Heart left ventricle (tissue), 16 donors: ENCODE measurements around the gene SOX18. TPM values are rescaled to one million over a fixed set of nuclear protein-coding genes. Genes with fewer than 3 reads are reported as not detected.

Experiments
- ATAC-seq, 4 donors: fragments of 200-7000 bp; cut with Tn5 transposase; one replicate each; pipeline ENCODE4 v1.9.1; 2020 to 2022; ENCODE audit warnings: moderate library complexity in 4 of 4, mild to moderate bottlenecking in 3 of 4, moderate number of reproducible peaks in 1 of 4
- DNase-seq, 5 donors: peaks; one replicate each; pipeline ENCODE4 v3.0.0-alpha.2; 2020
- H3K27ac ChIP-seq, 12 donors: fragments of 200-600 bp; sonication (generic) in 4 of 12; one replicate each; pipeline versions ENCODE4 v1.5.0 to v1.8.0; 2016 to 2022; ENCODE audit warnings: mild to moderate bottlenecking in 2 of 12
- H3K27me3 ChIP-seq, 9 donors: fragments of 200-600 bp; sonication (generic) in 2 of 9; one replicate each; pipeline versions ENCODE4 v1.5.1 to v1.8.0; 2016 to 2022; ENCODE audit warnings: mild to moderate bottlenecking in 3 of 9
- H3K36me3 ChIP-seq, 9 donors: fragments of 200-600 bp; sonication (generic) in 2 of 9; one replicate each; pipeline versions ENCODE4 v1.5.0 to v1.8.0; 2018 to 2022; ENCODE audit warnings: mild to moderate bottlenecking in 2 of 9
- H3K4me1 ChIP-seq, 12 donors: fragments of 200-600 bp; sonication (generic) in 4 of 12; one replicate each; pipeline versions ENCODE4 v1.5.0 to v1.8.0; 2016 to 2022; ENCODE audit warnings: mild to moderate bottlenecking in 3 of 12
- H3K4me3 ChIP-seq, 12 donors: fragments of 200-600 bp; sonication (generic) in 4 of 12; one replicate each; pipeline versions ENCODE4 v1.5.0 to v1.8.0; 2017 to 2022; ENCODE audit warnings: mild to moderate bottlenecking in 9 of 12, moderate library complexity in 4 of 12
- H3K9me3 ChIP-seq, 12 donors: fragments of 200-600 bp; sonication (generic) in 4 of 12; one replicate each; pipeline versions ENCODE4 v1.5.0 to v1.8.0; 2016 to 2022; ENCODE audit warnings: mild to moderate bottlenecking in 1 of 12
- CTCF ChIP-seq, 12 donors: fragments of 200-600 bp; sonication (generic) in 4 of 12; IDR thresholded peaks; one replicate each; pipeline versions ENCODE4 v1.5.0 to v1.8.0; 2018 to 2022; ENCODE audit warnings: antibody characterized with exemption in 12 of 12, mild to moderate bottlenecking in 5 of 12
- POLR2A ChIP-seq, 2 donors: fragments of 450-650 bp; IDR thresholded peaks; one replicate each; pipeline ENCODE4 v1.6.1; 2017; ENCODE audit warnings: antibody characterized with exemption in 2 of 2, mild to moderate bottlenecking in 2 of 2, moderate library complexity in 2 of 2
- WGBS, 4 donors: extraction: QIAGEN DNeasy Blood & Tissue Kit in 2 of 4; methylation state at CpG; one replicate each; pipeline versions ENCODE4 v1.1.5 to v1.1.7; 2013 to 2018; 5-methylcytosine and 5-hydroxymethylcytosine counted together
- intact Hi-C, 10 donors: fragments of 100-400 bp; cut with DNase I; formaldehyde crosslinking; loops; one replicate each; pipeline versions ENCODE4 v1.11.1 to v1.14.2; 2022
- polyA plus RNA-seq, 2 donors: library from polyadenylated mRNA; stranded (reverse); fragments of 200-250 nt; gene quantifications; one replicate each; pipeline ENCODE4 v1.2.3, GENCODE V29; 2013
- total RNA-seq, 9 donors: library from RNA; depleted of rRNA in 2 of 9; stranded (reverse); fragments of >200 nt in 2 of 9; fragmentation: NEBNext Ultra II Directional in 3 of 9; extraction: Animal tissue kit (Norgen Biotek cat#: 25700) in 3 of 9; gene quantifications; one replicate each; pipeline versions ENCODE4 v1.1.0 to v1.2.4, GENCODE V29; 2016 to 2023
- donor health status: ischemic (EF 13 %, LVEDD 7.1; RV severe dilation, severe dysfunction).
- donor health status: healthy with polysubstance abuse.
- donor health status: DM: no; HTN: yes; CAD: no.
- donor health status: DM: no; HTN: no; CAD: no.
- donor health status: ischemic (EF 25% LVEDD 6.9; RV normal size, moderate dysfunction).
- donor health status: ischemic (EF 25% LVEDD 5.7; RV mildly dilated, moderate dysfunction).
- donor health status: healthy.
- donor health status: DM: yes; HTN: yes; CAD: no.
- donor health status: ischemic (EF 35%, LVEDD 5.7; RV mildly dilated, moderate dysfunction).
- donor health status: nonischemic (EF 11% LVEDD 7.7; RV severe dilation, severe dysfunction).
- donor health status: DM: yes; HTN: yes; CAD: no.
- donor health status: PGD.
- donor health status: ischemic (EF 29% LVEDD 5.4; RV normal size, mild dysfunction).
- donor health status: nonischemic (EF 23%, LVEDD 6.1; RV moderate dilation, normal function).

The SOX18 gene
- total and polyA plus RNA-seq, 11 donors, result 23.5 to 75.9 (median 48.2) TPM

- Histone ChIP-seq H3K4me3 (no peak overlapping the region), H3K27ac (no peak overlapping the region), H3K9me3 (no peaks in the 10 kb centered on the region), H3K36me3 (peaks cover 6 to 97% (median 88%) of the 10 kb centered on the region in 9 donors), H3K4me1 (peaks cover 0 to 6% (median 0%) of the 10 kb centered on the region in 12 donors), H3K27me3 (no peaks in the 10 kb centered on the region)
- ATAC-seq (no peak), DNase-seq (no peak)
- no peak for TF ChIP-seq POLR2A (IDR thresholded peaks at IDR 0.05)
- no peak for TF ChIP-seq CTCF (IDR thresholded peaks at IDR 0.05)
- intact Hi-C loops, result loop anchor here in 3 of 10 donors (5.0 to 10.0 kb wide), 3 partner anchors 45 to 85 kb away; partner anchors contain the start of gene PRPF6 (in 2 of the 3)
- whole genome bisulfite sequencing, 4 donors, result 94 to 95% (median 94%) methylated on average over 24 to 38 of the region's 38 CpGs
These were observed 19.9 kb downstream of the SOX18 start for GRCh38 chr20:64029293-64030117.

- H3K4me3 ChIP-seq, result no peak overlapping the region
- DNase-seq, result no peak
- H3K36me3 ChIP-seq, result peaks cover 6 to 100% (median 99%) of the 10 kb centered on the region in 9 donors
- intact Hi-C loops, result no loop called here
- peak overlapping the region in 1 of 12 donors; percentile 46 for H3K27ac ChIP-seq
- no peak for TF ChIP-seq CTCF (IDR thresholded peaks at IDR 0.05)
- TF ChIP-seq POLR2A (IDR thresholded peaks at IDR 0.05), result no peak
- no peak for ATAC-seq
- H3K4me1 ChIP-seq, result no peaks in the 10 kb centered on the region
- H3K27me3 ChIP-seq, result no peaks in the 10 kb centered on the region
- WGBS, 4 donors, result 84 to 89% (median 87%) methylated on average over 22 to 24 of the region's 24 CpGs
- no peaks in the 10 kb centered on the region for H3K9me3 ChIP-seq
These were observed 21.3 kb downstream of the SOX18 start for GRCh38 chr20:64027981-64028685.

- no peak for ATAC-seq
These were observed 23.5 kb downstream of the SOX18 start for GRCh38 chr20:64025826-64026412.

More at GRCh38 chr20:64025826-64026412, 23.5 kb downstream of the SOX18 start:
- 92 to 98% (median 97%) methylated on average over 17 to 29 of the region's 29 CpGs for WGBS, 4 donors
- no peaks in the 10 kb centered on the region for H3K9me3 ChIP-seq
- H3K4me1 ChIP-seq, result no peaks in the 10 kb centered on the region
- H3K36me3 ChIP-seq, result peaks cover 6 to 97% (median 94%) of the 10 kb centered on the region in 9 donors
- no peak for DNase-seq
- intact Hi-C loops, result no loop called here
- no peak overlapping the region for H3K27ac ChIP-seq
- no peaks in the 10 kb centered on the region for H3K27me3 ChIP-seq
- H3K4me3 ChIP-seq, result no peak overlapping the region
- TF ChIP-seq CTCF (IDR thresholded peaks at IDR 0.05), result no peak
- TF ChIP-seq POLR2A (IDR thresholded peaks at IDR 0.05), result no peak
